Right atrium auricular region (tissue), 2 donors: ENCODE measurements around the gene LCLAT1. TPM values are rescaled to one million over a fixed set of nuclear protein-coding genes. Genes with fewer than 3 reads are reported as not detected.
"Not testable (repeated sequence)": the region's sequence is repeated elsewhere in the genome, so short reads cannot be mapped to it uniquely, and the experiment has no call there.

Experiments
- DNase-seq: peaks from one replicate; pipeline ENCODE4 v3.0.0-alpha.2; 2019; ENCODE audit warnings: low spot score
- H3K27ac ChIP-seq, 2 donors: fragments of 200-600 bp; sonication (generic); 1 replicate in 1 of 2; 2 replicates in 1 of 2; pipeline ENCODE4 v1.5.1; 2016 to 2019
- H3K27me3 ChIP-seq, 2 donors: fragments of 200-600 bp; sonication (generic); one replicate each; pipeline versions ENCODE4 v1.5.1 to v1.6.0; 2017 to 2019
- H3K36me3 ChIP-seq: fragments of 200-600 bp; sonication (generic); one replicate; pipeline ENCODE4 v1.5.1; 2016
- H3K4me1 ChIP-seq, 2 donors: fragments of 200-600 bp; sonication (generic); one replicate each; pipeline versions ENCODE4 v1.5.1 to v1.6.0; 2017 to 2019
- H3K4me3 ChIP-seq, 2 donors: fragments of 200-600 bp; sonication (generic); 1 replicate in 1 of 2; 2 replicates in 1 of 2; pipeline ENCODE4 v1.5.1; 2017 to 2019; ENCODE audit warnings: mild to moderate bottlenecking in 1 of 2, moderate library complexity in 1 of 2
- H3K9me3 ChIP-seq, 2 donors: fragments of 200-600 bp; sonication (generic); one replicate each; pipeline ENCODE4 v1.5.1; 2019
- total RNA-seq, 2 donors: library from RNA; depleted of rRNA; stranded (reverse); fragments of >200 nt; gene quantifications; one replicate each; pipeline ENCODE4 v1.1.0, GENCODE V29; 2016
- TF ChIP-seq, protein P1 (sequence below), 2 donors: fragments of 200-600 bp; sonication (generic); IDR thresholded peaks; one replicate each; pipeline ENCODE4 v1.5.1; 2019; ENCODE audit warnings: antibody characterized with exemption in 2 of 2

Gene LCLAT1
- total RNA-seq, 2 donors from 2014 or later: 13.2 to 14.3 TPM

DNA sequence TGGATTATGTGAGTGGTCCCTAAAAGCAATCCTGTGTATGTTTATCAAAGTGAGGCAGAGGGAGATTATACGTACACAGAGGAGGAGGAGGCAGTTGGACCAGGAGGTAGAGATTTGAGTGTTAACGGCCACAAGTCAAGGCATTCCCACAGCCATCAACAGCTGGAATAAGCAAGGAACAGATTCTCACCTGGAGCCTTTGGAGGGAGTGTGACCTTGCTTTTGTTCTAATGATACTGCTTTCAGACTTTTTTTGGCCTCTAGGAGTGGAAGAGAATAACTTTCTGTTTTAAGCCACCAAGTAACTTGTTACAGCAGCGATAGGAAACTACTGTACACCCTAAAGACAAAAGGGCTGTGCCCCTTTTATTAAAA is 18.1 kb downstream of the LCLAT1 start:
- Histone ChIP-seq H3K27me3 (no peaks in the 10 kb centered on the region), H3K36me3 (no peaks in the 10 kb centered on the region), H3K9me3 (no peaks in the 10 kb centered on the region), H3K4me1 (no peaks in the 10 kb centered on the region), H3K27ac (no peak overlapping the region), H3K4me3 (no peak overlapping the region)
- TF ChIP-seq, protein P1, sequence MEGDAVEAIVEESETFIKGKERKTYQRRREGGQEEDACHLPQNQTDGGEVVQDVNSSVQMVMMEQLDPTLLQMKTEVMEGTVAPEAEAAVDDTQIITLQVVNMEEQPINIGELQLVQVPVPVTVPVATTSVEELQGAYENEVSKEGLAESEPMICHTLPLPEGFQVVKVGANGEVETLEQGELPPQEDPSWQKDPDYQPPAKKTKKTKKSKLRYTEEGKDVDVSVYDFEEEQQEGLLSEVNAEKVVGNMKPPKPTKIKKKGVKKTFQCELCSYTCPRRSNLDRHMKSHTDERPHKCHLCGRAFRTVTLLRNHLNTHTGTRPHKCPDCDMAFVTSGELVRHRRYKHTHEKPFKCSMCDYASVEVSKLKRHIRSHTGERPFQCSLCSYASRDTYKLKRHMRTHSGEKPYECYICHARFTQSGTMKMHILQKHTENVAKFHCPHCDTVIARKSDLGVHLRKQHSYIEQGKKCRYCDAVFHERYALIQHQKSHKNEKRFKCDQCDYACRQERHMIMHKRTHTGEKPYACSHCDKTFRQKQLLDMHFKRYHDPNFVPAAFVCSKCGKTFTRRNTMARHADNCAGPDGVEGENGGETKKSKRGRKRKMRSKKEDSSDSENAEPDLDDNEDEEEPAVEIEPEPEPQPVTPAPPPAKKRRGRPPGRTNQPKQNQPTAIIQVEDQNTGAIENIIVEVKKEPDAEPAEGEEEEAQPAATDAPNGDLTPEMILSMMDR (IDR thresholded peaks at IDR 0.05): no peak
- DNase-seq: no peak

DNA sequence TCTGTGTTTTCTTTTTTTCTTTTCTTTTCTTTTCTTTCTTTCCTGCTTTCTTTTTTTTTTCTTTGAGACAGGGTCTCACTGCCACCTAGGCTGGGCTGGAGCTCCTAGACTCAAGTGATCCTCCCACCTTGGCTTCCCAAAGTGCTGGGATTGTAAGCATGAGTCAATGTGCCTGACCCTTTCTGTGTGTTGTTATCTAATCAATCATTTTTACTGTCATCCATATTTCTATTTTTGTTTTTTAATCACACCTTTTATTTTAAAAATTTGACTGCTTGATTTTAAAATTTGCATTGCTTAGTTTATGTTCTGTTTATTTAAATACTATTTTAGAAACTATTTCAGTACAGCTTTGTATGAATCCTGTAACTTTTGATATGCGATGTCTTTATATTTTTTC is 19.2 kb downstream of the LCLAT1 start:
- DNase-seq: no peak
- Histone ChIP-seq H3K9me3 (no peaks in the 10 kb centered on the region), H3K27ac (no peak overlapping the region), H3K4me1 (no peaks in the 10 kb centered on the region), H3K36me3 (no peaks in the 10 kb centered on the region), H3K4me3 (no peak overlapping the region), H3K27me3 (no peaks in the 10 kb centered on the region)
- TF ChIP-seq, protein P1 (IDR thresholded peaks at IDR 0.05): no peak

DNA sequence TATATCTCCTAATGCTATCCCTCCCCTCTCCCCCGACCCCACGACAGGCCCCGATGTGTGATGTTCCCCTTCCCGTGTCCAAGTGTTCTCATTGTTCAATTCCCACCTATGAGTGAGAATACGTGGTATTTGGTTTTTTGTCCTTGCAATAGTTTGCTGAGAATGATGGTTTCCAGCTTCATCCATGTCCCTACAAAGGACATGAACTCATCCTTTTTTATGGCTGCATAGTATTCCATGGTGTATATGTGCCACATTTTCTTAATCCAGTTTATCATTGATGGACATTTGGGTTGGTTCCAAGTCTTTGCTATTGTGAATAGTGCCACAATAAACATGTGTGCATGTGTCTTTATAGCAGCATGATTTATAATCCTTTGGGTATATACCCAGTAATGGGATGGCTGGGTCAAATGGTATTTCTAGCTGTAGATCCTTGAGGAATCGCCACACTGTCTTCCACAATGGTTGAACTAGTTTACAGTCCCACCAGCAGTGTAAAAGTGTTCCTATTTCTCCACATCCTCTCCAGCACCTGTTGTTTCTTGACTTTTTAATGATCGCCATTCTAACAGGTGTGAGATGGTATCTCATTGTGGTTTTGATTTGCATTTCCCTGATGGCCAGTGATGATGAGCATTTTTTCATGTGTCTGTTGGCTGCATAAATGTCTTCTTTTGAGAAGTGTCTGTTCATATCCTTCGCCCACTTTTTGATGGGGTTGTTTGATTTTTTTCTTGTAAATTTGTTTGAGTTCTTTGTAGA is 20.2 kb downstream of the LCLAT1 start:
- not testable (repeated sequence) for H3K9me3 ChIP-seq, H3K27me3 ChIP-seq, DNase-seq

DNA sequence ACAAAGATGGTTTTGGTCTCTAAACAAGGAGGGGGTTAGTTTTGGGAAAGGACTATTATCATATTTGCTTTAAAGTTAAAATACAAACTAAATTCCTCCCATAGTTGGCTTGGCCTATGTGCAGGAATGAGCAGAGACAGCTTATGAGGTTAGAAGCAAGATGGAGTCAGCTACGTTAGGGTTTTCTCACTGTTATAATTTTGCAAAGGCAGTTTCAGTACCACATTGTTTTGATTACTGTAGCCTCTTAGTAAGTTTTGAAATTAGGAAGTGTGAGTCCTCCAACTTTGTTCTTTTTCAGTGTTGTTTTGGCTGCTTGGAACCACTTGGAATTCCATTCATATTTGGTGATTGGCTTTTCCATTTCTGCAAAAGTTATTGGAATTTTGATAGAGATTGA is 23.4 kb downstream of the LCLAT1 start:
- Histone ChIP-seq H3K27ac (no peak overlapping the region), H3K27me3 (no peaks in the 10 kb centered on the region), H3K4me1 (peaks cover 0 to 5% of the 10 kb centered on the region in 2 donors), H3K36me3 (no peaks in the 10 kb centered on the region), H3K9me3 (no peaks in the 10 kb centered on the region), H3K4me3 (no peak overlapping the region)
- TF ChIP-seq, protein P1 (IDR thresholded peaks at IDR 0.05): no peak
- DNase-seq: no peak

More for the DNA sequence above, 20.2 kb downstream of the LCLAT1 start:
- H3K27ac ChIP-seq, H3K4me1 ChIP-seq, H3K4me3 ChIP-seq, H3K36me3 ChIP-seq: not testable (repeated sequence)

DNA sequence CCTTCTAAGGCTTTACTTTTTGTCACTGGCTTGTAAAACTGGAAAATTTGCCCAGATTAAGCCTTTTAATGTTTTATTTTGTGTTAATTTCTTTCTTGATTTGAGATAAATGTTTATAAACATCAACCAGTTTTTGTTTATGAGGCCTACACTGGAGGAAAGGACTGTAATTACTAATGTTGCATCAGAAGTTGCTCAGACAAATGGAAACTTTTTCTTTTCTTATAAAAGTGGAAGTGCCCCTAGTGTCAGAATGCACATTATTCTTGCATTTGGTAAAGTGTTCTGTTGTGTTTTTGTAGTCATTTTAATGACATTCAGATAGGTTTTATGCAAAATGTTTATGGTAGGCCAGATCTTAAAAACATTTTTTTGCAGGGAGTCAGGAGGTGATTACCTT is 25.3 kb downstream of the LCLAT1 start:
- Histone ChIP-seq H3K9me3 (no peaks in the 10 kb centered on the region), H3K4me3 (no peak overlapping the region), H3K27ac (no peak overlapping the region), H3K4me1 (peaks cover 0 to 5% of the 10 kb centered on the region in 2 donors), H3K27me3 (no peaks in the 10 kb centered on the region), H3K36me3 (no peaks in the 10 kb centered on the region)
- TF ChIP-seq, protein P1 (IDR thresholded peaks at IDR 0.05): no peak
- no peak for DNase-seq

DNA sequence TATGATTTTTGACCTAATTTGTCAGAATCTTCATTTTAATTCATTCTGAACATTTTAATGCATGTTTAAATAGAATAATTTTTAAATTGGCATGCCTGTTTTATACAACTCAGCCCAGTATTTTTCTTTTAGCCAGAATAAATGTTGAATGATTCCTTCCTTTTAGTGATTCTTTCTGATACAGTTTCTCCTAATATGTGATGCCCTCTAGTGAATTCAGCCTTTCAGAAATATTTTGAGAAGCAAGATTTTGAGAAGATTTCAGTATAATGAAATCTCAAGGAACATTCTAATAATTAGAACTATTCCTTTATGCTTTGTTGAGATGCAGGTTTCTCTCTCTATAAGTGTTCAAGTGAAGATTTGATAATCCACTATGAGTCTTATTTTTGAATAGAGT is 28.5 kb downstream of the LCLAT1 start:
- no peak overlapping the region for H3K4me3 ChIP-seq
- no peaks in the 10 kb centered on the region for H3K27me3 ChIP-seq
- H3K4me1 ChIP-seq: peaks cover 0 to 5% of the 10 kb centered on the region in 2 donors
- H3K27ac ChIP-seq: no peak overlapping the region
- no peaks in the 10 kb centered on the region for H3K36me3 ChIP-seq
- TF ChIP-seq, protein P1 (IDR thresholded peaks at IDR 0.05): peak in 1 of 2 donors; percentile 38
- DNase-seq: no peak
- H3K9me3 ChIP-seq: no peaks in the 10 kb centered on the region
